A549 treated with GW870086 at 1 μM for 4 hours (cell line): Measurements from ENCODE around the gene DUSP16. TPM values are rescaled to one million over a fixed set of nuclear protein-coding genes. Genes with fewer than 3 reads are reported as not detected.

Source experiments
- total RNA-seq: library from RNA; stranded (reverse); fragments of 200-300 nt; extraction: Qiagen RNA extraction; gene quantifications from 5 replicates; pipeline ENCODE4 v1.2.3, GENCODE V29; 2022; ENCODE audit warnings: low read depth

The DUSP16 gene
- total RNA-seq, result 8.3 to 10.2 TPM (median 8.9 TPM) in 5 replicates

GRCh38 chr12:12562585-12563261, at the start of gene DUSP16:
DUSP16 (minus strand) TSS chr12:12562863; CDS start chr12:12521098, 41,765 bp downstream.

GRCh38 chr12:12611512-12612306, 49.0 kb upstream of the DUSP16 start, which contains the start of gene CREBL2:
CREBL2 (plus strand) TSS chr12:12611876; CDS start chr12:12612173, 297 bp downstream.

Other genes starting within 250 kb of the DUSP16 start
- gene MANSC1, start 212.6 kb downstream of the DUSP16 start, total RNA-seq, result 3.5 to 5.3 TPM (median 4.2 TPM) in 5 replicates
- 7.5 to 10.8 TPM (median 10.1 TPM) in 5 replicates for gene BORCS5, start 205.8 kb downstream of the DUSP16 start, total RNA-seq
- 15.8 to 20.1 TPM (median 18.7 TPM) in 5 replicates for gene CREBL2, start 49.0 kb upstream of the DUSP16 start, total RNA-seq
- gene GPR19, start 133.3 kb upstream of the DUSP16 start, total RNA-seq, result 0.73 to 1.3 TPM (median 1.0 TPM) in 5 replicates
- 12.8 to 16.9 TPM (median 16.0 TPM) in 5 replicates for gene CDKN1B, start 154.5 kb upstream of the DUSP16 start, total RNA-seq
- gene APOLD1, start 222.8 kb upstream of the DUSP16 start, total RNA-seq, result 0.12 to 0.36 TPM (median 0.17 TPM) in 5 replicates